HepG2 (cell line): ENCODE data around the gene ERLIN1. TPM values are rescaled to one million over a fixed set of nuclear protein-coding genes. Genes with fewer than 3 reads are reported as not detected.

ENCODE experiments used
- AKAP8 ChIP-seq: sonication (generic); formaldehyde crosslinking; IDR thresholded peaks from 2 replicates; pipeline ENCODE4 v1.5.1; 2020; ENCODE audit warnings: mild to moderate bottlenecking, missing genetic modification reagents
- ARID3A ChIP-seq: IDR thresholded peaks from 2 replicates; pipeline ENCODE4 v1.6.1; 2012; ENCODE audit warnings: low read depth, low read length, improper control_type of control experiment
- CENPX ChIP-seq: sonication (generic); formaldehyde crosslinking; IDR thresholded peaks from 2 replicates; pipeline ENCODE4 v1.9.0; 2021; ENCODE audit warnings: mild to moderate bottlenecking, missing genetic modification reagents, moderate library complexity
- E2F5 ChIP-seq: sonication (generic); formaldehyde crosslinking; conservative IDR thresholded peaks from 2 replicates; pipeline ENCODE4 v1.4.0; 2020; ENCODE audit warnings: missing genetic modification reagents
- FOXK1 ChIP-seq: sonication (generic); formaldehyde crosslinking; IDR thresholded peaks from 2 replicates; pipeline ENCODE4 v1.4.0; 2020; ENCODE audit warnings: low read depth, missing genetic modification reagents, borderline replicate concordance
- GMEB1 ChIP-seq: sonication (generic); formaldehyde crosslinking; IDR thresholded peaks from 2 replicates; pipeline ENCODE4 v1.5.1; 2020; ENCODE audit warnings: missing genetic modification reagents, mild to moderate bottlenecking, borderline replicate concordance
- HMG20A ChIP-seq: IDR thresholded peaks from 2 replicates; pipeline ENCODE4 v1.6.1; 2016; ENCODE audit warnings: borderline replicate concordance
- REST ChIP-seq, 2 experiments: IDR thresholded peaks; 2 replicates each; pipeline ENCODE4 v1.6.1; 2011 to 2012; ENCODE audit warnings: low read length in 2 of 2, borderline replicate concordance in 1 of 2, low read depth in 1 of 2, mild to moderate bottlenecking in 1 of 2, moderate library complexity in 1 of 2
- RFX3 ChIP-seq: IDR thresholded peaks from 2 replicates; pipeline ENCODE4 v1.6.1; 2016; ENCODE audit warnings: missing biosample characterization, missing genetic modification reagents
- SOX6 ChIP-seq, 2 experiments: fragments of 450-650 bp in 1 of 2; sonication (generic) in 1 of 2; formaldehyde crosslinking in 1 of 2; IDR thresholded peaks; 2 replicates each; pipeline versions ENCODE4 v1.4.0 to v1.6.1; 2017 to 2020; ENCODE audit warnings: antibody characterized with exemption in 1 of 2, mild to moderate bottlenecking in 1 of 2, missing genetic modification reagents in 1 of 2
- ZNF326 ChIP-seq: sonication (generic); formaldehyde crosslinking; IDR thresholded peaks from 2 replicates; pipeline ENCODE4 v1.4.0; 2020; ENCODE audit warnings: missing genetic modification reagents, borderline replicate concordance
- ZNF558 ChIP-seq: sonication (generic); formaldehyde crosslinking; IDR thresholded peaks from 2 replicates; pipeline ENCODE4 v1.9.0; 2022; ENCODE audit warnings: mild to moderate bottlenecking, missing genetic modification reagents, borderline replicate concordance
- ZNF609 ChIP-seq: sonication (generic); formaldehyde crosslinking; IDR thresholded peaks from 2 replicates; pipeline ENCODE4 v1.4.0; 2020; ENCODE audit warnings: mild to moderate bottlenecking, missing genetic modification reagents, borderline replicate concordance
- polyA plus RNA-seq, 8 experiments: library from polyadenylated mRNA; depleted of rRNA in 3 of 8; stranded (reverse) in 7 of 8; unstranded in 1 of 8; fragments of >200 nt; fragmentation: Illumina TruSeq in 4 of 8; extraction: Trizol in 4 of 8; gene quantifications; 2 replicates each; pipeline versions ENCODE4 v1.2.1 to v1.2.3, GENCODE V29; 2011 to 2016; ENCODE audit warnings: low read depth in 4 of 8, missing spikeins in 1 of 8, mixed read lengths in 1 of 8; ENCODE audit not compliant: insufficient read depth in 1 of 8
- total RNA-seq, 5 experiments: library from RNA; depleted of rRNA; stranded (reverse); fragments of >200 nt; fragmentation: Illumina TruSeq; extraction: Trizol; gene quantifications; 2 replicates each; pipeline ENCODE4 v1.2.3, GENCODE V29; 2016; ENCODE audit warnings: low read depth in 1 of 5

The ERLIN1 gene
- total and polyA plus RNA-seq, 2 of the 13 experiments (the other 11 are each of a cell fraction or from before 2014, with no cell fraction given): 56.8 to 69.3 TPM

GRCh38 chr10:100186253-100187212, 704 bp upstream of the ERLIN1 start (continued):
- no peak for TF ChIP-seq RFX3 (CRISPR knock-in tag)
- TF ChIP-seq SOX6 (IDR thresholded peaks at IDR 0.05): no peak
- TF ChIP-seq SOX6 (CRISPR knock-in tag; IDR thresholded peaks at IDR 0.05): no peak
- no peak for TF ChIP-seq E2F5 (CRISPR knock-in tag)
- 0 out of 2 replicates have a peak, but pooled peaks have one; percentile 19 for TF ChIP-seq FOXK1 (CRISPR knock-in tag)
- no peak for TF ChIP-seq ZNF326 (CRISPR knock-in tag)
- TF ChIP-seq REST (IDR thresholded peaks at IDR 0.05; ENCODE audit: borderline replicate concordance in 1 of 2, low read depth in 1 of 2, low read length in 2 of 2): no peak
- no peak for TF ChIP-seq HMG20A (CRISPR knock-in tag)
- 0 out of 2 replicates have a peak, but pooled peaks have one; percentile 48 for TF ChIP-seq ZNF609 (CRISPR knock-in tag)
- no peak for TF ChIP-seq AKAP8 (CRISPR knock-in tag)
- TF ChIP-seq ZNF558 (CRISPR knock-in tag): 0 out of 2 replicates have a peak, but pooled peaks have one; percentile 6
- no peak for TF ChIP-seq ARID3A
- no peak for TF ChIP-seq CENPX
- peak; percentile 83; the same call in 1 of the 2 replicates for TF ChIP-seq GMEB1 (CRISPR knock-in tag)
